Ovary (tissue), 3 donors: ENCODE results near the gene GKN2.

Source experiments
- CTCF ChIP-seq, 3 donors: fragments of 450-650 bp in 2 of 3; fragments of 200-600 bp in 1 of 3; IDR thresholded peaks; one replicate each; pipeline versions ENCODE4 v1.5.1 to v1.8.0; 2016 to 2022; ENCODE audit warnings: antibody characterized with exemption in 3 of 3, mild to moderate bottlenecking in 1 of 3
- POLR2A ChIP-seq: fragments of 450-650 bp; IDR thresholded peaks from one replicate; pipeline ENCODE4 v1.6.1; 2017; ENCODE audit warnings: antibody characterized with exemption, mild to moderate bottlenecking, moderate library complexity
- donor health status: DM: no; HTN: no; CAD: no.

- TF ChIP-seq POLR2A (no peak), CTCF (IDR thresholded peaks at IDR 0.05) (no peak)
Measured at GRCh38 chr2:68987021-68987503, 34.4 kb upstream of the GKN2 start.
